OCI-M1 (cell line): ENCODE measurements around the gene RAB6B.

Experiments used
- DNase-seq: peaks from one replicate; lab custom pipeline; 2025; lab: John Stamatoyannopoulos, UW

The RAB6B gene

GRCh38 chr3:133880886-133881455 is 14.7 kb downstream of the RAB6B start:
- DNase-seq: no peak

- no peak for DNase-seq
Measured at GRCh38 chr3:133880287-133880686, 15.4 kb downstream of the RAB6B start.

- no peak for DNase-seq
Measured at GRCh38 chr3:133878518-133878917, 17.2 kb downstream of the RAB6B start.

- no peak for DNase-seq
Measured at GRCh38 chr3:133877221-133877620, 18.5 kb downstream of the RAB6B start.

- no peak for DNase-seq
Measured at GRCh38 chr3:133874761-133875438, 20.8 kb downstream of the RAB6B start.

- no peak for DNase-seq
Measured at GRCh38 chr3:133874344-133874743, 21.3 kb downstream of the RAB6B start.

GRCh38 chr3:133872781-133873180 is 22.9 kb downstream of the RAB6B start:
- DNase-seq: no peak

- DNase-seq: no peak
Measured at GRCh38 chr3:133872161-133872560, 23.5 kb downstream of the RAB6B start.

GRCh38 chr3:133871368-133872090 is 24.2 kb downstream of the RAB6B start:
- no peak for DNase-seq

GRCh38 chr3:133870822-133871221 is 24.9 kb downstream of the RAB6B start:
- no peak for DNase-seq

- no peak for DNase-seq
Measured at GRCh38 chr3:133869586-133869985, 26.1 kb downstream of the RAB6B start.

GRCh38 chr3:133868758-133869475 is 26.8 kb downstream of the RAB6B start:
- no peak for DNase-seq

- no peak for DNase-seq
Measured at GRCh38 chr3:133868186-133868585, 27.5 kb downstream of the RAB6B start.

GRCh38 chr3:133866141-133866540 is 29.5 kb downstream of the RAB6B start:
- no peak for DNase-seq

- DNase-seq: no peak
Measured at GRCh38 chr3:133865136-133865855, 30.4 kb downstream of the RAB6B start.

- DNase-seq: no peak
Measured at GRCh38 chr3:133864616-133865015, 31.1 kb downstream of the RAB6B start.

- DNase-seq: peak; percentile 37
Measured at GRCh38 chr3:133863911-133864310, 31.8 kb downstream of the RAB6B start.

- no peak for DNase-seq
Measured at GRCh38 chr3:133862161-133862560, 33.5 kb downstream of the RAB6B start.

GRCh38 chr3:133860519-133860918 is 35.2 kb downstream of the RAB6B start:
- no peak for DNase-seq

GRCh38 chr3:133859381-133860234 is 36.1 kb downstream of the RAB6B start:
- no peak for DNase-seq

- no peak for DNase-seq
Measured at GRCh38 chr3:133857767-133858166, 37.9 kb downstream of the RAB6B start.
